Hepatocyte (in vitro differentiated cells): Measurements from ENCODE around the gene NOTCH1. TPM values are rescaled to one million over a fixed set of nuclear protein-coding genes. Genes with fewer than 3 reads are reported as not detected.
A peak's percentile ranks its signal among the peaks of the same experiment; 100 is the strongest.

ENCODE experiments used
- DNase-seq: peaks from one replicate; pipeline ENCODE4 v3.0.0-alpha.2; 2016; ENCODE audit warnings: low spot score
- H2AFZ ChIP-seq: fragments of 200-600 bp; sonication (generic); 2 replicates; pipeline ENCODE4 v1.6.0; 2016; ENCODE audit warnings: antibody characterized with exemption, mild to moderate bottlenecking
- H3K27ac ChIP-seq: fragments of 200-600 bp; sonication (generic); 2 replicates; pipeline ENCODE4 v1.5.1; 2016; ENCODE audit warnings: mild to moderate bottlenecking
- H3K27me3 ChIP-seq: fragments of 200-600 bp; sonication (generic); 2 replicates; pipeline ENCODE4 v1.6.1; 2016
- H3K36me3 ChIP-seq: fragments of 200-600 bp; sonication (generic); replicated peaks from 2 replicates; pipeline ENCODE4 v1.5.1; 2016; ENCODE audit warnings: low read depth; ENCODE audit not compliant: insufficient read depth
- H3K4me1 ChIP-seq: fragments of 200-600 bp; sonication (generic); 2 replicates; pipeline ENCODE4 v1.5.1; 2016; ENCODE audit warnings: mild to moderate bottlenecking, moderate library complexity; ENCODE audit not compliant: insufficient read depth
- H3K4me2 ChIP-seq: fragments of 200-600 bp; sonication (generic); 2 replicates; pipeline ENCODE4 v1.6.0; 2016
- H3K4me3 ChIP-seq: fragments of 200-600 bp; sonication (generic); 2 replicates; pipeline ENCODE4 v1.5.1; 2016; ENCODE audit warnings: mild to moderate bottlenecking
- H3K79me2 ChIP-seq: fragments of 200-600 bp; sonication (generic); 2 replicates; pipeline ENCODE4 v1.6.0; 2017; ENCODE audit warnings: mild to moderate bottlenecking
- H3K9me2 ChIP-seq: fragments of 200-600 bp; sonication (generic); replicated peaks from 2 replicates; pipeline ENCODE4 v1.6.0; 2017; ENCODE audit warnings: mild to moderate bottlenecking; ENCODE audit not compliant: insufficient read depth
- H3K9me3 ChIP-seq: fragments of 200-600 bp; sonication (generic); 2 replicates; pipeline ENCODE4 v1.5.1; 2016; ENCODE audit warnings: low read depth, mild to moderate bottlenecking
- H4K20me1 ChIP-seq: fragments of 200-600 bp; sonication (generic); 2 replicates; pipeline ENCODE4 v1.6.0; 2016; ENCODE audit warnings: mild to moderate bottlenecking; ENCODE audit not compliant: insufficient read depth, poor library complexity, severe bottlenecking
- CTCF ChIP-seq: fragments of 200-600 bp; sonication (generic); IDR thresholded peaks from 2 replicates; pipeline ENCODE4 v1.5.1; 2016; ENCODE audit warnings: antibody characterized with exemption, mild to moderate bottlenecking; ENCODE audit not compliant: poor library complexity
- EZH2 ChIP-seq: fragments of 200-600 bp; sonication (generic); IDR thresholded peaks from 2 replicates; pipeline ENCODE4 v1.6.1; 2016; ENCODE audit warnings: antibody characterized with exemption, mild to moderate bottlenecking, borderline replicate concordance
- EZH2phosphoT487 ChIP-seq: fragments of 200-600 bp; sonication (generic); IDR thresholded peaks from one replicate; pipeline ENCODE4 v1.6.1; 2018; ENCODE audit warnings: antibody characterized with exemption, mild to moderate bottlenecking, low read depth, moderate library complexity; ENCODE audit not compliant: unreplicated experiment, severe bottlenecking
- WGBS: methylation state at CpG from one replicate; pipeline ENCODE4 v1.1.6; 2016; ENCODE audit warnings: low lambda C conversion rate; ENCODE audit errors: missing lambda C conversion rate; 5-methylcytosine and 5-hydroxymethylcytosine counted together
- polyA plus RNA-seq: library from polyadenylated mRNA; unstranded; fragments of >200 nt; fragmentation: Nextera tagmentation; extraction: Ambion mirVana; gene quantifications from 2 replicates; pipeline ENCODE4 v1.2.1, GENCODE V29; 2016
- total RNA-seq: library from RNA; depleted of rRNA; stranded (reverse); fragments of >200 nt; gene quantifications from 2 replicates; pipeline ENCODE4 v1.2.3, GENCODE V29; 2014

NOTCH1 gene
- total and polyA plus RNA-seq, 2 experiments from 2014 or later: 5.3 to 6.5 TPM

DNA sequence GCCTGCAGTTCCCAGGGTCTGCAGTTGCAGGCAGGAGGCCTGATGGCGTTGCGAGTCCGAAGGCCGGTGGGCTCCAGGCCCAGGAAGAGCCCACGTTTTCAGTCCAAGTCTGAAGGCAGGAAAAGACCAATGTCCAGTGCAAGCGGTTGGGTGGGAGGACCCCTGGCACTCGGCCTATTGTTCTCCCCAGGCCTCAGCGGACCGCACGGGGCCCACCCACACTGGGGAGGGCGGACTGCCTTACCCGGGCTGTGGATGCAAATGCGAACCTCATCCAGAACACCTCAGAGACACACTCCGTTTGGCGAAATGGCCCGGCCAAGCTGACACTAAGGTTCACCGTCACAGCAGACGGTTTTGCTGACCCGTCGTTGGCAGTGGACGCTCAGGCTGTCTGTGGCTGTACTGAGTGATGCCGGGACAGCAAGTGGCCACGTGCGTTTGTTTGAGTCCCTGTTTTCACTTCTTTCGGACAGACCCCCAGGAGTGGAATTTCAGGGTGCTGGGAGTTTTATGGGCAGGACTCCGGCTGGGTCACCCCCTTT is 52.8 kb downstream of the NOTCH1 start:
- no peak for TF ChIP-seq EZH2phosphoT487
- no peak for TF ChIP-seq CTCF
- TF ChIP-seq EZH2: no peak
- Histone ChIP-seq H3K4me3 (no peak overlapping the region), H3K27ac (no peak overlapping the region), H2AFZ (no peak overlapping the region), H3K9me3 (no peaks in the 10 kb centered on the region), H3K36me3 (no peaks in the 10 kb centered on the region), H3K9me2 (no peaks in the 10 kb centered on the region), H3K4me1 (no peaks in the 10 kb centered on the region), H3K79me2 (no peaks in the 10 kb centered on the region), H3K4me2 (no peak overlapping the region), H4K20me1 (no peaks in the 10 kb centered on the region), H3K27me3 (no peaks in the 10 kb centered on the region)
- no peak for DNase-seq
- WGBS: 89% methylated on average over 26 of the region's 26 CpGs

GRCh38 chr9:136489731-136490130 is 56.1 kb downstream of the NOTCH1 start:
- Histone ChIP-seq H3K27ac (no peak overlapping the region), H3K9me2 (no peaks in the 10 kb centered on the region), H3K4me1 (no peaks in the 10 kb centered on the region), H4K20me1 (no peaks in the 10 kb centered on the region), H3K79me2 (no peaks in the 10 kb centered on the region), H3K4me2 (no peak overlapping the region), H3K9me3 (no peaks in the 10 kb centered on the region), H3K27me3 (no peaks in the 10 kb centered on the region), H3K4me3 (no peak overlapping the region), H3K36me3 (no peaks in the 10 kb centered on the region), H2AFZ (no peak overlapping the region)
- WGBS: 89% methylated on average over 16 of the region's 17 CpGs
- DNase-seq: no peak
- no peak for TF ChIP-seq CTCF
- no peak for TF ChIP-seq EZH2
- no peak for TF ChIP-seq EZH2phosphoT487

GRCh38 chr9:136488247-136489214 is 57.3 kb downstream of the NOTCH1 start:
- Histone ChIP-seq H3K27ac (no peak overlapping the region), H2AFZ (no peak overlapping the region), H3K4me3 (no peak overlapping the region), H4K20me1 (no peaks in the 10 kb centered on the region), H3K79me2 (no peaks in the 10 kb centered on the region), H3K27me3 (no peaks in the 10 kb centered on the region), H3K4me2 (no peak overlapping the region), H3K9me2 (no peaks in the 10 kb centered on the region), H3K9me3 (no peaks in the 10 kb centered on the region), H3K4me1 (no peaks in the 10 kb centered on the region), H3K36me3 (no peaks in the 10 kb centered on the region)
- WGBS: 41% methylated on average over 22 of the region's 22 CpGs
- TF ChIP-seq CTCF (peak; percentile 97), EZH2phosphoT487 (no peak), EZH2 (no peak)
- DNase-seq: peak; percentile 82
